Type B pancreatic cell (in vitro differentiated cells): ENCODE results near the gene FAM120A. TPM values are rescaled to one million over a fixed set of nuclear protein-coding genes. Genes with fewer than 3 reads are reported as not detected.
A peak's percentile ranks its signal among the peaks of the same experiment; 100 is the strongest.

Source experiments
- DNase-seq: peaks from one replicate; pipeline ENCODE4 v3.0.0; 2021; ENCODE audit warnings: mixed read lengths; ENCODE audit not compliant: unreplicated experiment; ENCODE audit errors: extremely low spot score
- H3K27ac Mint-ChIP-seq: 2 replicates; pipeline ENCODE4 v1.8.0; 2021; ENCODE audit warnings: mild to moderate bottlenecking, mixed read lengths
- H3K27me3 Mint-ChIP-seq: 2 replicates; pipeline ENCODE4 v1.8.0; 2021; ENCODE audit warnings: mixed read lengths
- H3K36me3 Mint-ChIP-seq: 2 replicates; pipeline ENCODE4 v1.8.0; 2021; ENCODE audit warnings: mixed read lengths
- H3K4me1 Mint-ChIP-seq: one replicate; pipeline ENCODE4 v1.8.0; 2021; ENCODE audit warnings: mixed read lengths; ENCODE audit not compliant: unreplicated experiment
- H3K4me3 Mint-ChIP-seq: 2 replicates; pipeline ENCODE4 v1.8.0; 2021; ENCODE audit warnings: mild to moderate bottlenecking, mixed read lengths
- H3K9me3 Mint-ChIP-seq: 2 replicates; pipeline ENCODE4 v1.8.0; 2021; ENCODE audit warnings: mixed read lengths
- CTCF ChIP-seq: fragments of 200-600 bp; sonication (generic); conservative IDR thresholded peaks from 2 replicates; pipeline ENCODE4 v1.5.0; 2021; ENCODE audit warnings: antibody characterized with exemption, mild to moderate bottlenecking
- total RNA-seq: library from RNA; stranded (reverse); gene quantifications from 2 replicates; pipeline ENCODE4 v1.2.1, GENCODE V29; 2021; ENCODE audit warnings: low replicate concordance

The FAM120A gene
- total RNA-seq, 1 donor from 2014 or later: 72.5 TPM

GRCh38 chr9:93558503-93558902 is 107.0 kb downstream of the FAM120A start:
- DNase-seq: no peak
- Mint-ChIP-seq H3K27me3 (no peaks in the 10 kb centered on the region), H3K4me3 (no peak overlapping the region), H3K36me3 (peaks cover 22% of the 10 kb centered on the region), H3K27ac (no peak overlapping the region), H3K9me3 (no peaks in the 10 kb centered on the region), H3K4me1 (peaks cover 13% of the 10 kb centered on the region)
- TF ChIP-seq CTCF: no peak

DNA sequence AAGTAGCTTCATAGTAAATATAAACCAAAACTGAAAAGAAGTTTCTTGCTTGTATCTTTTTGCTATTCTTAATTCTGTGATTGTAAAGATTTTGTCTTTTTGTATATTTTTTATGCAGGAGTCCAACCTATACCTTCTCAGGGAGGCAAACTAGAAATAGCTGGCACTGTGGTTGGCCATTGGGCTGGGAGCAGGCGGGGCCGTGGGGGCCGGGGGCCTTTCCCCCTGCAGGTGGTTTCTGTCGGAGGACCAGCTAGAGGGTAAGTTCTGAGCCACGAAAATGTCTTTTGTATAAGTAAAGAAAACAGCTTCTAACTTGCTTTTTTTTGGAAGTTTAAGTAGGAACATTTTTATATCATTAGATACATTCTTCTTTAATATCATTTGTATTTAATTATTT is 109.5 kb downstream of the FAM120A start:
- Mint-ChIP-seq H3K27me3 (no peaks in the 10 kb centered on the region), H3K27ac (no peak overlapping the region), H3K4me3 (no peak overlapping the region), H3K9me3 (no peaks in the 10 kb centered on the region), H3K36me3 (peaks cover 22% of the 10 kb centered on the region), H3K4me1 (peaks cover 5% of the 10 kb centered on the region)
- no peak for DNase-seq
- TF ChIP-seq CTCF: no peak

- H3K36me3 Mint-ChIP-seq: peaks cover 15% of the 10 kb centered on the region
- H3K4me1 Mint-ChIP-seq: no peaks in the 10 kb centered on the region
- no peak for DNase-seq
- no peak overlapping the region for H3K27ac Mint-ChIP-seq
- H3K9me3 Mint-ChIP-seq: no peaks in the 10 kb centered on the region
- H3K27me3 Mint-ChIP-seq: no peaks in the 10 kb centered on the region
- no peak overlapping the region for H3K4me3 Mint-ChIP-seq
- TF ChIP-seq CTCF: no peak
Measured at GRCh38 chr9:93562157-93562556, 110.7 kb downstream of the FAM120A start.

GRCh38 chr9:93565089-93565488 is 113.6 kb downstream of the FAM120A start:
- TF ChIP-seq CTCF: no peak
- DNase-seq: no peak
- Mint-ChIP-seq H3K4me3 (no peak overlapping the region), H3K4me1 (peaks cover 4% of the 10 kb centered on the region), H3K27ac (no peak overlapping the region), H3K27me3 (no peaks in the 10 kb centered on the region), H3K9me3 (no peaks in the 10 kb centered on the region), H3K36me3 (peaks cover 11% of the 10 kb centered on the region)

DNA sequence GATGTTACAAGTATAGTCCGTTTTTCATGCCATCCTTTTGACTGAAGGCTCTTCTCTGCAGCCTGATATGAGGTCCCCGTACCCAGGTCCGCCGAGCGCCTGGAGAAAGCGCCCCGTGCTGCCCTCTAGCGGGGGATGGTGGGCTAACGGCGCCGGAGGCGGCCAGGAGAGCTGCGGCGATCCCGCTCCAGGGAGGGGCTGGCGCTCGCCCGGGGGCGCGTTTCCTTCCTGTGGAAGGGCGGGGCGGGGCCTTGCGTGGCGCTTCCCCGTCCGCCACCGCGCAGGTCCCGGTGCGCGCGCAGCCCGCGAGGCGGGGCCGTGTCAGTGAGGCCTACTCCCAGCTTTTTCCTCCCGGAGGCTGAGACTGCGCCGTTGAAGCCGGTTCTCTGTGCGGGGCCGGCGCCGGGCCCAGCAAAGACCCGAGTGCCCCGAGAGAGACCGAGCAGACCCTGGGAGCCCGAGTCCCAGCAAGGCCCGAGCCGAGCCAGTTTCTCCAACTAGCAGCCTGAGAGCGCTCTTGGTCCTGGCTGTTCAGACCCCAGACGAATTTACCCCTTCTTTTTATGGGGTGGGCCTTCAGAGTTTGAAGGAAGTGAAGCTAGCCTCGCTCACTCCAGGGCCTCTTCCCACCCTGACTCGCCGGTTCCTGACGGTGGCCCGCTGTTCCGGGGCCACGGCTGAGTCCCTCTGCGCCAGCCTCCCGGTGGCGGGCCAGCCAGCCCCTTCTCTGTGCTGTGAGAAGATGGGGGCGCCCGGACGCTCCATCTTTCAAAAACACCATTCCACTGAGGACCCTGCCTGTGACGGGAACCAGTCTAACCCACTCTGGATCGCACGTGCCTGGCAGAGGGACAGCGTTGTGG is 115.2 kb downstream of the FAM120A start:
- peak; percentile 99 for TF ChIP-seq CTCF
- peak; percentile 100 for DNase-seq
- Mint-ChIP-seq H3K27ac (peak overlapping the region; percentile 85), H3K4me3 (peak overlapping the region; percentile 83), H3K4me1 (peaks cover 4% of the 10 kb centered on the region), H3K27me3 (no peaks in the 10 kb centered on the region), H3K36me3 (peaks cover 21% of the 10 kb centered on the region), H3K9me3 (peaks cover 3% of the 10 kb centered on the region)
